ENCODE results near the gene EHMT1. TPM values are rescaled to one million over a fixed set of nuclear protein-coding genes. Genes with fewer than 3 reads are reported as not detected.

EHMT1 gene
- total RNA-seq, 1 experiment from 2014 or later, result 112 TPM

GRCh38 chr9:137728444-137729311 is 109.9 kb downstream of the EHMT1 start:
- peaks cover 6% of the 10 kb centered on the region for H3K79me1 ChIP-seq (ENCODE audit: insufficient read depth, low read depth, low read length, poor library complexity, severe bottlenecking)
- no peak overlapping the region for H3K4ac ChIP-seq (ENCODE audit: low read depth, low read length)
- H2BK5ac ChIP-seq (ENCODE audit: insufficient read length, low read length), result no peak overlapping the region
- no peak overlapping the region for H3K56ac ChIP-seq (ENCODE audit: insufficient read length, low read depth, low read length)
- no peaks in the 10 kb centered on the region for H3K4me1 ChIP-seq (ENCODE audit: insufficient read depth, low read length)
- no peak overlapping the region for H2BK12ac ChIP-seq (ENCODE audit: insufficient read length, low read depth, low read length)
- Mint-ChIP-seq H3K36me3 (ENCODE audit: insufficient read depth in 1 of 3, low read depth in 3 of 3) (peaks cover 53 to 76% (median 67%) of the 10 kb centered on the region in 3 experiments), H3K27ac (peak overlapping the region in 1 of 3 experiments; percentile 35; a peak in 2 of 7 replicates), H3K4me3 (no peak overlapping the region), H3K4me1 (peaks cover 19 to 21% of the 10 kb centered on the region in 2 experiments), H3K27me3 (ENCODE audit: low read depth) (no peaks in the 10 kb centered on the region), H3K9me3 (peaks cover 2 to 4% of the 10 kb centered on the region in 2 experiments; a peak in 2 of 5 replicates)
- no peak for TF ChIP-seq CTCF (conservative IDR thresholded peaks at IDR 0.05)
- no peak overlapping the region for H3K27ac ChIP-seq (ENCODE audit: insufficient read length, low read depth, low read length)
- no peak overlapping the region for H2AFZ ChIP-seq (ENCODE audit: low read length)
- no peak overlapping the region for H3K18ac ChIP-seq (ENCODE audit: insufficient read length, low read depth, low read length)
- no peaks in the 10 kb centered on the region for H3K9me3 ChIP-seq (ENCODE audit: control insufficient read depth, low read depth, low read length)
- no peak for DNase-seq
- no CpG with 5 or more reads among the region's 20 CpGs for WGBS (ENCODE audit: extremely low coverage, insufficient read length, low lambda C conversion rate)
- H2AK5ac ChIP-seq (ENCODE audit: insufficient read length, low read length), result no peak overlapping the region
- H3K4me2 ChIP-seq (ENCODE audit: insufficient read depth, insufficient read length, low read length), result no peak overlapping the region
- no peaks in the 10 kb centered on the region for H4K20me1 ChIP-seq (ENCODE audit: control insufficient read depth, insufficient read depth, insufficient read length)
- H4K8ac ChIP-seq (replicated peaks; ENCODE audit: insufficient read length, low read depth, low read length), result no peak overlapping the region
- H4K5ac ChIP-seq (ENCODE audit: insufficient read length, low read depth, low read length), result no peak overlapping the region
- peaks cover 12% of the 10 kb centered on the region; the same call in 1 of the 2 replicates for H3K79me2 ChIP-seq (ENCODE audit: insufficient read depth, low read length)
- H4K91ac ChIP-seq (ENCODE audit: insufficient read length, low read depth, low read length), result no peak overlapping the region
- no peak overlapping the region for H3K9ac ChIP-seq (ENCODE audit: extremely low read depth, insufficient read length, low read length)
- H2BK15ac ChIP-seq (ENCODE audit: low read depth, low read length), result no peak overlapping the region
- no peak overlapping the region for H2BK120ac ChIP-seq (ENCODE audit: low read depth, low read length, poor library complexity, severe bottlenecking)
- no peak overlapping the region for H3T11ph ChIP-seq (ENCODE audit: low read length)
- no peak overlapping the region for H3K14ac ChIP-seq (ENCODE audit: insufficient read depth, low read length)
- no peaks in the 10 kb centered on the region for H3K23me2 ChIP-seq (ENCODE audit: insufficient read length, low read depth, low read length, poor library complexity, severe bottlenecking)
- H3K27me3 ChIP-seq (ENCODE audit: insufficient read depth, low read length), result no peaks in the 10 kb centered on the region
- H2BK20ac ChIP-seq (ENCODE audit: low read depth, low read length, poor library complexity, severe bottlenecking), result no peak overlapping the region
- H3K23ac ChIP-seq (ENCODE audit: insufficient read length, low read depth, low read length), result no peak overlapping the region

Data from H9 (cell line).